Progenitor cell of endocrine pancreas (in vitro differentiated cells): Measurements from ENCODE around the gene SPSB3. TPM values are rescaled to one million over a fixed set of nuclear protein-coding genes. Genes with fewer than 3 reads are reported as not detected.
"Not testable (repeated sequence)": the region's sequence is repeated elsewhere in the genome, so short reads cannot be mapped to it uniquely, and the experiment has no call there.

Experiments
- DNase-seq: peaks from one replicate; pipeline ENCODE4 v3.0.0; 2021; ENCODE audit warnings: low spot score; ENCODE audit not compliant: unreplicated experiment
- H3K27ac Mint-ChIP-seq: 2 replicates; pipeline ENCODE4 v1.8.0; 2021; ENCODE audit warnings: mild to moderate bottlenecking, moderate library complexity, mixed read lengths
- H3K27me3 Mint-ChIP-seq: 2 replicates; pipeline ENCODE4 v1.8.0; 2021; ENCODE audit warnings: mixed read lengths
- H3K36me3 Mint-ChIP-seq: 2 replicates; pipeline ENCODE4 v1.8.0; 2022; ENCODE audit warnings: mixed read lengths; ENCODE audit not compliant: insufficient read depth
- H3K4me1 Mint-ChIP-seq: 2 replicates; pipeline ENCODE4 v1.8.0; 2021; ENCODE audit warnings: low read depth, mixed read lengths
- H3K4me3 Mint-ChIP-seq: 2 replicates; pipeline ENCODE4 v1.8.0; 2021; ENCODE audit warnings: low read depth, mild to moderate bottlenecking, moderate library complexity, mixed read lengths
- H3K9me3 Mint-ChIP-seq: 2 replicates; pipeline ENCODE4 v1.8.0; 2021; ENCODE audit warnings: low read depth, mixed read lengths
- total RNA-seq: library from RNA; stranded (reverse); gene quantifications from 2 replicates; pipeline ENCODE4 v1.2.1, GENCODE V29; 2021
- TF ChIP-seq, protein P1 (sequence below): fragments of 200-600 bp; sonication (generic); IDR thresholded peaks from one replicate; pipeline ENCODE4 v1.5.0; 2021; ENCODE audit warnings: antibody characterized with exemption, mild to moderate bottlenecking; ENCODE audit not compliant: unreplicated experiment

The SPSB3 gene
- total RNA-seq, 1 donor from 2014 or later: 47.8 TPM

DNA sequence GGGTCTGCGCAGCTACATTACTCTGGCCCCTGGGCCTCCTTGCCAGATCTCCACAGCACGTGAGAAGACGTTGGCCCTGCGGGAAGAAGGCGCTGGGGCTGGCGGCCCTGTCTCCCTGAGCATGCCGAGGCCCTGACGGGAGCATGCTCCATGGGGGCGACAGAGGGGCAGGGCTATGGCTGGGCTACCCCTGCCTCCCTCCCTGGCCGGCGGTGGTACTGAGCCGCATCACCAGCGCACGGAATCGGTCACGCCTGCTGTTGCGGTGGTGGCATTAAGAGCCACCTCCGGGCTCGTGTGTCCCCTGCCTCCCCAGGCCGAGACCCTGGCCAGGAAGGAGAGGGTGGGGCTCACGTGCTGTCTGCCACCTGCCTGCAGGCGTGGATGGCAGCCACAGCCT, 48.2 kb downstream of the SPSB3 start:
- no peak overlapping the region for H3K27ac Mint-ChIP-seq
- no peaks in the 10 kb centered on the region for H3K9me3 Mint-ChIP-seq
- no peak for DNase-seq
- H3K4me1 Mint-ChIP-seq: no peaks in the 10 kb centered on the region
- H3K27me3 Mint-ChIP-seq: no peaks in the 10 kb centered on the region
- TF ChIP-seq, protein P1, sequence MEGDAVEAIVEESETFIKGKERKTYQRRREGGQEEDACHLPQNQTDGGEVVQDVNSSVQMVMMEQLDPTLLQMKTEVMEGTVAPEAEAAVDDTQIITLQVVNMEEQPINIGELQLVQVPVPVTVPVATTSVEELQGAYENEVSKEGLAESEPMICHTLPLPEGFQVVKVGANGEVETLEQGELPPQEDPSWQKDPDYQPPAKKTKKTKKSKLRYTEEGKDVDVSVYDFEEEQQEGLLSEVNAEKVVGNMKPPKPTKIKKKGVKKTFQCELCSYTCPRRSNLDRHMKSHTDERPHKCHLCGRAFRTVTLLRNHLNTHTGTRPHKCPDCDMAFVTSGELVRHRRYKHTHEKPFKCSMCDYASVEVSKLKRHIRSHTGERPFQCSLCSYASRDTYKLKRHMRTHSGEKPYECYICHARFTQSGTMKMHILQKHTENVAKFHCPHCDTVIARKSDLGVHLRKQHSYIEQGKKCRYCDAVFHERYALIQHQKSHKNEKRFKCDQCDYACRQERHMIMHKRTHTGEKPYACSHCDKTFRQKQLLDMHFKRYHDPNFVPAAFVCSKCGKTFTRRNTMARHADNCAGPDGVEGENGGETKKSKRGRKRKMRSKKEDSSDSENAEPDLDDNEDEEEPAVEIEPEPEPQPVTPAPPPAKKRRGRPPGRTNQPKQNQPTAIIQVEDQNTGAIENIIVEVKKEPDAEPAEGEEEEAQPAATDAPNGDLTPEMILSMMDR: no peak
- H3K36me3 Mint-ChIP-seq: peaks cover 6% of the 10 kb centered on the region
- H3K4me3 Mint-ChIP-seq: no peak overlapping the region

DNA sequence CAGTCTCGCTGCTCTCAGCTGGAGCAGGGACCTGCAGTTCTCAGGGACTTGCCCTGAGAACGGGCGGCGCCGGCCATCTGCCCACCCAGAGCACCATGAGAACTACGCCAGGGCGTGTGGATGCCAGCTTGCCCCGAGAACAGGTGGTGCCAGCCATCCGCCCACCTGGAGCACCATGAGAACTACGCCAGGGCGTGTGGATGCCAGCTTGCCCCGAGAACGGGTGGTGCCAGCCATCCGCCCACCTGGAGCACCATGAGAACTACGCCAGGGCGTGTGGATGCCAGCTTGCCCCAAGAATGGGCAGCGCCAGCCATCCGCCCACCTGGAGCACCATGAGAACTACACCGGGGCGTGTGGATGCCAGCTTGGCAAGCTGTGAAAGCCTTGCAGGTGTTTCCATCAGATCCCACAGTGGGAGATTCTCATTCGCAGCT, 49.8 kb downstream of the SPSB3 start:
- not testable (repeated sequence) for H3K4me3 Mint-ChIP-seq, H3K36me3 Mint-ChIP-seq, H3K27me3 Mint-ChIP-seq, H3K9me3 Mint-ChIP-seq, DNase-seq, H3K4me1 Mint-ChIP-seq, H3K27ac Mint-ChIP-seq

DNA sequence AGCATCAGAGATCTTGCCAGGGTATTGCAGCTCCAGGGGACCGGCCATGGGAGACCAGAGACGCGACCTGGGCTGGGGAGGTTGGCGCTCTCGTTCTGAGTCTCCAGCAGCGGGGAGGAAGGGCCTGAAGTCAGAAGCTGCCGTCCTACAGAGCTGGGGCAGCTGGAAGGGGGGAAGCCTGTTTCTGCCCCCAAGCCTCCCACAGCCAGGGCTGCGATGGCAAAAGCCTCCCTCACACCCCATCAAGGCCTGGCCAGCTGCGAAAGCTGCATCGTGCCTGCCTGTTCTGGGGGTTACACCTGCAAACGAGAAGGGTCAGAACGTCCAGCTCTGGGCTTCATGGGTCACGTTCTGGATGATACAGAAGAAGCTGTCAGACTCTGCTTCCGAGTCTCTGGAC, 50.3 kb downstream of the SPSB3 start:
- TF ChIP-seq, protein P1: no peak
- Mint-ChIP-seq H3K9me3 (no peaks in the 10 kb centered on the region), H3K27me3 (no peaks in the 10 kb centered on the region), H3K27ac (peak overlapping the region; percentile 31), H3K4me3 (no peak overlapping the region), H3K36me3 (peaks cover 7% of the 10 kb centered on the region), H3K4me1 (no peaks in the 10 kb centered on the region)
- no peak for DNase-seq

DNA sequence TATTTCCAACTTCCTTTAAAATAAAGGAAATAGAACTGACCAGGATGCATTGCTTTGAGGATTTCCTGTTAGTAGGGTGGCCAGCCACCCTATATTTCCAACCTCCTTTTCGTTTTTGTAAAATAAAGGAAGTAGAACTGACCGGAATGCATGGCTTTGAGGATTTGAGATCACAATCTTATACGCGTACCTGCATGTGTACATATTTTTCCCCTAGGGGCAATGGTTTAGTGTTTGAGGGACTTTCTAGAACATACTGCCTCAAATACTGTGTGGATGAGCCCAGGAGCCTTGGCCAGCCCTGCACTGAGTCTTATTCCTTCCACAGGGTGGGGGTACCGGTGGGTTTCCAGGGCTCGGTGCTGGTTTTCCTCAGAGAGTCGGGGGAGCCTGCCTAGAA, 50.8 kb downstream of the SPSB3 start:
- Mint-ChIP-seq H3K4me3 (no peak overlapping the region), H3K9me3 (no peaks in the 10 kb centered on the region), H3K27me3 (no peaks in the 10 kb centered on the region), H3K36me3 (peaks cover 7% of the 10 kb centered on the region), H3K4me1 (no peaks in the 10 kb centered on the region), H3K27ac (peak overlapping the region; percentile 31)
- TF ChIP-seq, protein P1: no peak
- no peak for DNase-seq

DNA sequence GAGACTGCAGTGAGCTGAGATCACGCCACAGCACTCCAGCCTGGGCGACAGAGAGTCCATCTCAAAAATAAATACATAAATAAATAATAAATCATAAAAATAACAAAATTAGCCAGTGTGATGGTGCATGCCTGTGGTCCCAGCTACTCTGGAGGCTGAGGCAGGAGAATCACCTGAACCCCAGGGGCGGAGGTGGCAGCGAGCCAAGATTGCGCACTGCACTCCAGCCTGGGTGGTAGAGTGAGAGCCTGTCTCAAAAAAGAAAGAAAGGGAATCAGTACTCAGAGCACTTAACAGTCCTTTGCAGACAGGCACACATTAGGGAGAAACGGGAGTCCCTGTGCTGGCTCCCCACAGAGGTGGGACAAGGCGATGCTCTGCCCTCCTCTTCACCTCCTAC, 51.3 kb downstream of the SPSB3 start:
- Mint-ChIP-seq H3K9me3 (no peaks in the 10 kb centered on the region), H3K36me3 (peaks cover 7% of the 10 kb centered on the region), H3K27me3 (no peaks in the 10 kb centered on the region), H3K27ac (no peak overlapping the region), H3K4me3 (no peak overlapping the region), H3K4me1 (no peaks in the 10 kb centered on the region)
- TF ChIP-seq, protein P1: no peak
- no peak for DNase-seq

DNA sequence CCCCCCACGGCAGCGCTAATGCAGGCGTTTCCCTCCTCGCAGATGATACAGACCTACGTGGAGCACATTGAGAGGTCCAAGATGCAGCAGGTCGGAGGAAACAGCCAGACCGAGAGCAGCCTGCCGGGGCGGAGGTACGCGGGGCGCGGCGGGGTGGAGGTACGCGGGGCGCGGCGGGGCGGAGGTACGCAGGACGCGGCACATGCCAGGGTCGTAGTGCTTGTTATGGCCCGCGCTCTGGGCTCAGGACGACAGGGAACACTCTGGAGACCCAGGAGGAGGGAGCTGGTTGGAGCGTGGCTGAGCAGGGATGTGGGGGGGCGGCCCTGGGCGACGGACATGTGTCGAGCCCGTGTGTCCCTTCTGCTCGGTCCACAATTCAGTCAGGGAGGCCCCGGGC, 52.9 kb downstream of the SPSB3 start:
- TF ChIP-seq, protein P1: no peak
- no peaks in the 10 kb centered on the region for H3K27me3 Mint-ChIP-seq
- DNase-seq: no peak
- no peaks in the 10 kb centered on the region for H3K4me1 Mint-ChIP-seq
- no peak overlapping the region for H3K27ac Mint-ChIP-seq
- peaks cover 7% of the 10 kb centered on the region for H3K36me3 Mint-ChIP-seq
- H3K9me3 Mint-ChIP-seq: no peaks in the 10 kb centered on the region
- no peak overlapping the region for H3K4me3 Mint-ChIP-seq
